ENCODE measurements around the gene SRC.

Gene SRC

DNA sequence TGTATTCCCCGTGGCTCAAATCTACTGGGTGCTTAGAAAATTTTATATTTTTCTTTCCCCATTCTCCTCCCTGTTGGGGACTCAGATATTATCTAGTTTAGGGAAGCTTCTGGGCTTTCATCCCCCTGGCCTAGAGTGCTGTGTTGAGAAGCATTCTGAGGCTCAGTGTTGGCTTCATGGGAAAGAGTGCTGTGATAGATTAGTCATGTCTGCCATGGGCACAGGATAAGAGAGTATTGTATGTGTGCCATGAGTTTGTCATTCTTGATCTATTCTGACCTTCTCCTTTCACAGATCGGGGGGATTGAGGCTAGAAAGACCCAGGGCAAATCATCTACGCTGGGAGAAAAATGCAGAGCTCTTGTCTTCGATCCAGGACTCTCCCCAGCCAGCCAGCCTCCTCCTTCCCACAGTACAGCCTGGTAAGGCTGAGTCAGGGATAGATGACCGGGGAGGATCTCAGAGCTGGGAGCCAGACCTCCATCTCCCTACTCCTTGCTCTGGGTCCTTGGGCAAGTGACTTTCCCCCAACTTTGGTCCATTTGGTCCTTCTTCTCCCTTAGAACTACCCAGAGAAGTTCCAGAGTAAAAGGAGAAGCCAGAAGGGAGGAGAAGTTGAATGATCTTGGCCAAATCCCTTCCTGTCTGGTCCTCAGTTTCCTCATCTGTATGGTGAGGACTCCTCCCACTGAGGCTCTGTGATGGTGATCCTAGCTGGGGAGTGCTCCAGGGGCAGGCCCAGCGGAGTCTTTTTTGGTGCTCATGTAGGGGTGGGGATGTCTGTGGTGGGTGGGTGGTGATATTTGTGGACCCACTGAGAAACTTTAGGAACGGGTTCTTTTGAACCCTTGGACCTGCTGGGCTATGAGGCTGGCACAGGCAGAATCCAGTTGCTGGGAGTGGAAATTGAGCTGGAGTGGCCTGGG is 5.0 kb downstream of the SRC start:
- Histone ChIP-seq H3K27ac (ENCODE audit: low read depth, low read length) (no peak overlapping the region), H3K4me2 (ENCODE audit: low read depth, low read length, poor library complexity, severe bottlenecking) (no peak overlapping the region), H2AFZ (ENCODE audit: low read depth, low read length, severe bottlenecking) (no peak overlapping the region), H4K20me1 (ENCODE audit: low read depth, low read length) (no peaks in the 10 kb centered on the region), H3K9me2 (replicated peaks; ENCODE audit: insufficient read depth, low read length) (no peaks in the 10 kb centered on the region), H3K36me3 (ENCODE audit: low read length) (no peaks in the 10 kb centered on the region), H3K9me3 (ENCODE audit: insufficient read depth, low read length) (no peaks in the 10 kb centered on the region), H3K27me3 (ENCODE audit: low read length) (no peaks in the 10 kb centered on the region), H3K4me3 (ENCODE audit: insufficient read depth, low read length, poor library complexity, severe bottlenecking) (no peak overlapping the region), H3K9ac (ENCODE audit: low read length) (no peak overlapping the region), H3F3A (ENCODE audit: insufficient read depth) (no peaks in the 10 kb centered on the region), H3K79me2 (ENCODE audit: insufficient read depth, low read length) (no peaks in the 10 kb centered on the region)
- TF ChIP-seq, protein P1, sequence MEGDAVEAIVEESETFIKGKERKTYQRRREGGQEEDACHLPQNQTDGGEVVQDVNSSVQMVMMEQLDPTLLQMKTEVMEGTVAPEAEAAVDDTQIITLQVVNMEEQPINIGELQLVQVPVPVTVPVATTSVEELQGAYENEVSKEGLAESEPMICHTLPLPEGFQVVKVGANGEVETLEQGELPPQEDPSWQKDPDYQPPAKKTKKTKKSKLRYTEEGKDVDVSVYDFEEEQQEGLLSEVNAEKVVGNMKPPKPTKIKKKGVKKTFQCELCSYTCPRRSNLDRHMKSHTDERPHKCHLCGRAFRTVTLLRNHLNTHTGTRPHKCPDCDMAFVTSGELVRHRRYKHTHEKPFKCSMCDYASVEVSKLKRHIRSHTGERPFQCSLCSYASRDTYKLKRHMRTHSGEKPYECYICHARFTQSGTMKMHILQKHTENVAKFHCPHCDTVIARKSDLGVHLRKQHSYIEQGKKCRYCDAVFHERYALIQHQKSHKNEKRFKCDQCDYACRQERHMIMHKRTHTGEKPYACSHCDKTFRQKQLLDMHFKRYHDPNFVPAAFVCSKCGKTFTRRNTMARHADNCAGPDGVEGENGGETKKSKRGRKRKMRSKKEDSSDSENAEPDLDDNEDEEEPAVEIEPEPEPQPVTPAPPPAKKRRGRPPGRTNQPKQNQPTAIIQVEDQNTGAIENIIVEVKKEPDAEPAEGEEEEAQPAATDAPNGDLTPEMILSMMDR (IDR thresholded peaks at IDR 0.05; ENCODE audit: insufficient read depth, low read length, poor library complexity, severe bottlenecking), result no peak
- TF ChIP-seq EZH2phosphoT487 (conservative IDR thresholded peaks at IDR 0.05; ENCODE audit: low read length), result no peak

DNA sequence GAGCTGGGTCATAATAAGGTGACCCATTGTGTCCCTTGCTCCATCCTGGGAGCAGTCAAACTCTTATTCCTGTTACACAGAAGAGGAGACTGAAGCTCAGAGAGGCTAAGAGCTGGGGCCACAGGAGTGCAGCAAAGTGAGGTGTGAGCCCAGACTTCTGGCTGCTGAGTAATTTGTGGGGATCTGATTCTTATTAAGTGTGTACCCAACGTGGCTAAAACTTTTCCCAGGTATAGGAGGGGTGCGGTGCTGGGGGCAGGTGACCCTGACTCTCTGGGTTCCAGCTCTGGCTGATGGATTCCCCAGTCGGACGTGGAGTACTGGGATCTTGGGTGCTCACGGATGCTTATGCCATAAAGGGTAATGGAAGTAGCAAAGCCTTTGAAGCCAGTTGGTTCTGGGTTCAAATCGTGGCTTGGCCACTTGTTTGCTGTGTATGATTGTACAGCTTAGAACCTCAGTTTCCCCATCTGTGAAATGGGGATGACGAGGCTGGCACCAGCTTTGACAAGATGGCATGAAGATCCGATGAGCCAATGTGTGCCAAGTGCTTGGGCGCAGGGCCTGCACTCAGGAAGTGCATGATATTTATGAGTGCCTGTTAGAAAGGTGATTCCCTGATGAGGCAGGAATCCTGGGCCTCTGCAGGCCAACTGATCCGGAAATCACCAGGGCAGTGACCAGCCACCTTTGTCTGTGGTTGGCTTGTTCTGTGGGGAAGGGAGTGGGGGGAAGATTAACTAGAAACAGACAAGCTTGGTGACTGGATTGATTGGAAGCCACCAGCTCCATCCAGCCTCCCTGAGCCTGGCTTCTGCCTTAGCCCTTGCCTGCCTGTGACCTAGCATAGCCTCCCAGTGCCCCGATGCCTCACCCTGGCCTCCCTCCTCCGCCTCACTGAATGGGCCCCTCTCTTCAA is 6.0 kb downstream of the SRC start:
- no peaks in the 10 kb centered on the region for H3K79me2 ChIP-seq (ENCODE audit: insufficient read depth, low read length)
- H3K9me3 ChIP-seq (ENCODE audit: insufficient read depth, low read length), result no peaks in the 10 kb centered on the region
- no peak overlapping the region for H3K4me3 ChIP-seq (ENCODE audit: insufficient read depth, low read length, poor library complexity, severe bottlenecking)
- no peak overlapping the region for H3K4me2 ChIP-seq (ENCODE audit: low read depth, low read length, poor library complexity, severe bottlenecking)
- TF ChIP-seq, protein P1 (IDR thresholded peaks at IDR 0.05; ENCODE audit: insufficient read depth, low read length, poor library complexity, severe bottlenecking), result no peak
- TF ChIP-seq EZH2phosphoT487 (conservative IDR thresholded peaks at IDR 0.05; ENCODE audit: low read length), result no peak
- H3K27me3 ChIP-seq (ENCODE audit: low read length), result no peaks in the 10 kb centered on the region
- no peaks in the 10 kb centered on the region for H3K36me3 ChIP-seq (ENCODE audit: low read length)
- no peak overlapping the region for H2AFZ ChIP-seq (ENCODE audit: low read depth, low read length, severe bottlenecking)
- H3F3A ChIP-seq (ENCODE audit: insufficient read depth), result no peaks in the 10 kb centered on the region
- H3K27ac ChIP-seq (ENCODE audit: low read depth, low read length), result no peak overlapping the region
- no peaks in the 10 kb centered on the region for H3K9me2 ChIP-seq (replicated peaks; ENCODE audit: insufficient read depth, low read length)
- H3K9ac ChIP-seq (ENCODE audit: low read length), result no peak overlapping the region
- H4K20me1 ChIP-seq (ENCODE audit: low read depth, low read length), result no peaks in the 10 kb centered on the region

DNA sequence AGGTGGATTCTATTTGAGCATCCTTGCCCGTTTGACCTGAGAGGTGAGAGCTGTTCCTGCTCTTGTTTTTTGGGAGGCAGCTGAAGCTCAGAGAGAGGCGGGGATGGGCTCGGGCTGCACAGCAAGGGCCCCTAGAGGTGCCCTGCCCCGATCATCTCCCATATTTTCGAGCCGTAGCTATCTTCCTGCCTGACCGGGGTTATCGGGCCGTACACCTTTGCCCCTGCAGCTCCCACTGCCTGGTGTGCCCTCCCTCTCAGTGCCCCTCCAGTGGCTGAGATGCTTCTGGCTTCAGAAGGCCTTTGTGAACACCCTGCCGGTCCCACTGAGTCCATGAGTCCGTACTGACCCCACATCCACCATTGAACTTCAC is 6.7 kb downstream of the SRC start:
- H3K27me3 ChIP-seq (ENCODE audit: low read length), result no peaks in the 10 kb centered on the region
- H4K20me1 ChIP-seq (ENCODE audit: low read depth, low read length), result no peaks in the 10 kb centered on the region
- H3F3A ChIP-seq (ENCODE audit: insufficient read depth), result no peaks in the 10 kb centered on the region
- no peaks in the 10 kb centered on the region for H3K36me3 ChIP-seq (ENCODE audit: low read length)
- H3K79me2 ChIP-seq (ENCODE audit: insufficient read depth, low read length), result no peaks in the 10 kb centered on the region
- H3K9me3 ChIP-seq (ENCODE audit: insufficient read depth, low read length), result no peaks in the 10 kb centered on the region
- H3K9me2 ChIP-seq (replicated peaks; ENCODE audit: insufficient read depth, low read length), result no peaks in the 10 kb centered on the region
- no peak overlapping the region for H2AFZ ChIP-seq (ENCODE audit: low read depth, low read length, severe bottlenecking)
- H3K27ac ChIP-seq (ENCODE audit: low read depth, low read length), result no peak overlapping the region
- no peak overlapping the region for H3K4me3 ChIP-seq (ENCODE audit: insufficient read depth, low read length, poor library complexity, severe bottlenecking)
- no peak overlapping the region for H3K9ac ChIP-seq (ENCODE audit: low read length)
- no peak overlapping the region for H3K4me2 ChIP-seq (ENCODE audit: low read depth, low read length, poor library complexity, severe bottlenecking)
- TF ChIP-seq EZH2phosphoT487 (conservative IDR thresholded peaks at IDR 0.05; ENCODE audit: low read length), result no peak

All from SU-DHL-6 (cell line).